ENCODE measurements around the gene BRAF. TPM values are rescaled to one million over a fixed set of nuclear protein-coding genes. Genes with fewer than 3 reads are reported as not detected.

Gene BRAF
- total RNA-seq, 1 donor from 2014 or later = 48.0 TPM

DNA sequence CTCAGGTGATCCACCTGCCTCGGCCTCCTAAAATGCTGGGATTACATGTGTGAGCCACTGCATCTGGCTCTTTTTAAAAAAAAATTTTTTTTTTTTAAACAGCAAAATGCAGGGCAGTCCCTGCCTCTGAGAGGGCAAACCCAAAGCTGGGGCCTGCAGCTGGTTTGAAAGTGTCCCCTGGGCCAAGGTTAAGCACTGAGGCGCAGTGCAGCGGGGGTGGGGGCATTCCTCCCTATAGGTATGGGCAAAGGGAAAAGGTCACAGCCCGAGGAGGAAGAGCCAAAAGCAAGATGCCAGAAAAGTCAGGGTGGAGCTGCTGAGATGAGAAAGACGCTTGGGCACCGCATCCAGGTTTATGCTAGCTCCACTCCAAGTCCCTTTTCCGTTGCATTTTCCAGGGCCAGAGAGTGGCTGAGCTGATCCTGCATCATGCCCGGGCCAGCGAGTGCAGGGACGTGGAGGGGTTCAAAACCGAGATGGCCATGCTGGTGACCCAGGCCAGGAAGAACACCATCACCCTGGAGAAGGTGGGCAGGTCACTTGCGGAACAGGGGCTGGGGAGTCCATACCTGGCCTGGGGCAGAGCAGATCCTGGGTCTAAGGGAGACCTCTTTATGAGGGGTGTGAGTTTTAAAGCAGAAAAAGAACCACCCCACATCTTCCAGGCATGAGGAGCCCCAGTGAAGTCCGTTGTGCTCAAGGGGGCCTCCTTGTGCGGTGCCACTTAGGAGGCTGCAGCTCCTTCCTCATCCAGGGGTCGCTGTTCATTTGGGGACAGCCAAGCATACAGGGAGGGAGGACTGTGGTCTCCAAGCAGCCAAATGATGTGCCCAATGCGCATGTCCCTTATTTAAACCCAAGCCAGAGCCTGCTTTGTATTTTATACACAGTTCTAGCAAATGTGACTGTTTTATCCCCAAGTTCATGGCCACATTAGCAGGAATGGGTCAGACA is 235.3 kb downstream of the BRAF start:
- TF ChIP-seq EZH2phosphoT487 (IDR thresholded peaks at IDR 0.05) (no peak), EZH2 (IDR thresholded peaks at IDR 0.05) (no peak)
- TF ChIP-seq, protein P1, sequence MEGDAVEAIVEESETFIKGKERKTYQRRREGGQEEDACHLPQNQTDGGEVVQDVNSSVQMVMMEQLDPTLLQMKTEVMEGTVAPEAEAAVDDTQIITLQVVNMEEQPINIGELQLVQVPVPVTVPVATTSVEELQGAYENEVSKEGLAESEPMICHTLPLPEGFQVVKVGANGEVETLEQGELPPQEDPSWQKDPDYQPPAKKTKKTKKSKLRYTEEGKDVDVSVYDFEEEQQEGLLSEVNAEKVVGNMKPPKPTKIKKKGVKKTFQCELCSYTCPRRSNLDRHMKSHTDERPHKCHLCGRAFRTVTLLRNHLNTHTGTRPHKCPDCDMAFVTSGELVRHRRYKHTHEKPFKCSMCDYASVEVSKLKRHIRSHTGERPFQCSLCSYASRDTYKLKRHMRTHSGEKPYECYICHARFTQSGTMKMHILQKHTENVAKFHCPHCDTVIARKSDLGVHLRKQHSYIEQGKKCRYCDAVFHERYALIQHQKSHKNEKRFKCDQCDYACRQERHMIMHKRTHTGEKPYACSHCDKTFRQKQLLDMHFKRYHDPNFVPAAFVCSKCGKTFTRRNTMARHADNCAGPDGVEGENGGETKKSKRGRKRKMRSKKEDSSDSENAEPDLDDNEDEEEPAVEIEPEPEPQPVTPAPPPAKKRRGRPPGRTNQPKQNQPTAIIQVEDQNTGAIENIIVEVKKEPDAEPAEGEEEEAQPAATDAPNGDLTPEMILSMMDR (IDR thresholded peaks at IDR 0.05) = no peak
- H3K36me3 Mint-ChIP-seq = no peaks in the 10 kb centered on the region
- peaks cover 3% of the 10 kb centered on the region for H3K27me3 Mint-ChIP-seq (ENCODE audit: insufficient read depth, low read depth)
- H3K9me3 Mint-ChIP-seq = no peaks in the 10 kb centered on the region
- Histone ChIP-seq H3K9me3 (ENCODE audit: low read depth) (no peaks in the 10 kb centered on the region), H3F3A (ENCODE audit: low read depth) (no peaks in the 10 kb centered on the region), H3K4me1 (no peaks in the 10 kb centered on the region), H3K4me3 (no peak overlapping the region), H2AFZ (replicated peaks) (no peak overlapping the region), H3K36me3 (no peaks in the 10 kb centered on the region), H3K79me2 (ENCODE audit: low read depth) (no peaks in the 10 kb centered on the region), H3K27ac (no peak overlapping the region), H4K20me1 (ENCODE audit: low read depth) (no peaks in the 10 kb centered on the region), H3K9ac (no peak overlapping the region), H3K27me3 (no peaks in the 10 kb centered on the region), H3K4me2 (no peak overlapping the region)
- no peak for DNase-seq (ENCODE audit: low spot score)
- H3K4me1 Mint-ChIP-seq = no peaks in the 10 kb centered on the region
- no peak overlapping the region for H3K27ac Mint-ChIP-seq
- H3K4me3 Mint-ChIP-seq = no peak overlapping the region

DNA sequence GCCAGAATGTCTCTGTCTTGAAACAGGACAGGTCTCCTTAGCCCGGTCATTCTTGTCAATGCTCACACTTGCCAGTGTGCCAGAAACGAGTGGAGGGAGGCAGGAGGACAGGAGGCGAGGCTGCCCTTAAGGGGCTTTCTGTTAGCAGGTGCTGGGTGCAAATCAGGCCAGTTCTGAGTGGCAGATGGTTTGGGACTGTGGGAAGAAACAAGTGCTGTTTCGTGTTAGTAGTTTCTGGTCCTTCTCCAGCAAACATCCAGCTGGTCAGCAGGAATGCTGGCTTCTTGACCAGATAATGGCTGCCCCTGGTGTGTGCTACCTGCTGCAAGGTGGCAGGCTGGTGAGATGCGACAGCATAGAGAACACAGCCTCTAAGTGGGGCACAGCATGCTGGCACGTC is 236.4 kb downstream of the BRAF start:
- Histone ChIP-seq H4K20me1 (ENCODE audit: low read depth) (no peaks in the 10 kb centered on the region), H3K79me2 (ENCODE audit: low read depth) (no peaks in the 10 kb centered on the region), H3K27ac (no peak overlapping the region), H3K9me3 (ENCODE audit: low read depth) (no peaks in the 10 kb centered on the region), H2AFZ (replicated peaks) (no peak overlapping the region), H3K4me3 (no peak overlapping the region), H3K4me1 (peaks cover 10% of the 10 kb centered on the region), H3K27me3 (no peaks in the 10 kb centered on the region), H3F3A (ENCODE audit: low read depth) (no peaks in the 10 kb centered on the region), H3K4me2 (no peak overlapping the region), H3K36me3 (no peaks in the 10 kb centered on the region), H3K9ac (no peak overlapping the region)
- TF ChIP-seq, protein P1 (IDR thresholded peaks at IDR 0.05) = no peak
- no peak for TF ChIP-seq EZH2phosphoT487 (IDR thresholded peaks at IDR 0.05)
- no peak for TF ChIP-seq EZH2 (IDR thresholded peaks at IDR 0.05)
- no peak for DNase-seq (ENCODE audit: low spot score)
- peaks cover 5% of the 10 kb centered on the region for H3K27me3 Mint-ChIP-seq (ENCODE audit: insufficient read depth, low read depth)
- H3K4me3 Mint-ChIP-seq = no peak overlapping the region
- no peak overlapping the region for H3K27ac Mint-ChIP-seq
- no peaks in the 10 kb centered on the region for H3K36me3 Mint-ChIP-seq
- no peaks in the 10 kb centered on the region for H3K9me3 Mint-ChIP-seq
- peaks cover 11% of the 10 kb centered on the region for H3K4me1 Mint-ChIP-seq

DNA sequence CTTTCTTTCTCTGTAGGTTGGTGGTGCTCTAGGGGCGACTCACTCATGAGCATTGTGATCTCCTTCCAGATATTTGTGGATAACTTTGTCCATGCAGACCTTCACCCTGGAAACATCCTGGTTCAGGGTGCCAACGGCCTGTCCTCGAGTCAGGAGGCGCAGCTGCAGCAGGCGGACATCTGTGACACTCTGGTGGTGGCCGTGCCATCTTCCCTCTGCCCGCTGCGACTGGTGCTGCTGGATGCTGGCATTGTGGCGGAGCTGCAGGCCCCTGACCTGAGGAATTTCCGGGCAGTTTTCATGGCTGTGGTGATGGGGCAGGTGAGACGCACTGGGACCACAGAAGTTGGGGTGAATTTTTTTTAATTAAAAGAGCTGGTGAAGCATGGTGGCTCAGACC is 237.8 kb downstream of the BRAF start:
- Mint-ChIP-seq H3K36me3 (no peaks in the 10 kb centered on the region), H3K27ac (no peak overlapping the region), H3K4me1 (peaks cover 11% of the 10 kb centered on the region), H3K9me3 (no peaks in the 10 kb centered on the region), H3K27me3 (ENCODE audit: insufficient read depth, low read depth) (peaks cover 5% of the 10 kb centered on the region), H3K4me3 (no peak overlapping the region)
- no peak for DNase-seq (ENCODE audit: low spot score)
- H3K36me3 ChIP-seq = no peaks in the 10 kb centered on the region
- no peak overlapping the region for H3K9ac ChIP-seq
- no peak for TF ChIP-seq EZH2phosphoT487 (IDR thresholded peaks at IDR 0.05)
- TF ChIP-seq, protein P1 (IDR thresholded peaks at IDR 0.05) = no peak
- TF ChIP-seq EZH2 (IDR thresholded peaks at IDR 0.05) = no peak
- no peaks in the 10 kb centered on the region for H4K20me1 ChIP-seq (ENCODE audit: low read depth)
- H3K27ac ChIP-seq = no peak overlapping the region
- H3K27me3 ChIP-seq = no peaks in the 10 kb centered on the region
- no peaks in the 10 kb centered on the region for H3K9me3 ChIP-seq (ENCODE audit: low read depth)
- H3K4me2 ChIP-seq = no peak overlapping the region
- no peak overlapping the region for H3K4me3 ChIP-seq
- H3K79me2 ChIP-seq (ENCODE audit: low read depth) = no peaks in the 10 kb centered on the region
- H3F3A ChIP-seq (ENCODE audit: low read depth) = no peaks in the 10 kb centered on the region
- peaks cover 13% of the 10 kb centered on the region for H3K4me1 ChIP-seq
- no peak overlapping the region for H2AFZ ChIP-seq (replicated peaks)
